ENCODE measurements around the gene SETD2. TPM values are rescaled to one million over a fixed set of nuclear protein-coding genes. Genes with fewer than 3 reads are reported as not detected.

SETD2 gene
- total RNA-seq, 1 donor from 2014 or later: 49.3 TPM

- intact Hi-C loops (cut with micrococcal nuclease): loop anchor here (1.0 kb wide), 3 partner anchors 8 to 39 kb away; partner anchors contain the start of gene NBEAL2
Observed at GRCh38 chr3:46986782-46987310, 177.1 kb downstream of the SETD2 start.

- intact Hi-C loops (cut with micrococcal nuclease): no loop called here
Observed at GRCh38 chr3:46986055-46986730, 177.7 kb downstream of the SETD2 start.

GRCh38 chr3:46985588-46985987, 178.3 kb downstream of the SETD2 start:
- intact Hi-C loops (cut with micrococcal nuclease): no loop called here

GRCh38 chr3:46984591-46985459, 179.1 kb downstream of the SETD2 start:
- intact Hi-C loops (cut with micrococcal nuclease): no loop called here

GRCh38 chr3:46982546-46982945, 181.4 kb downstream of the SETD2 start:
- intact Hi-C loops (cut with micrococcal nuclease): no loop called here

GRCh38 chr3:46981932-46982471, 181.9 kb downstream of the SETD2 start:
- intact Hi-C loops (cut with micrococcal nuclease): no loop called here

- intact Hi-C loops (cut with micrococcal nuclease): loop anchor here (1.0 to 5.0 kb wide), 8 partner anchors 7 to 802 kb away; partner anchors contain the start of genes KIF9, KLHL18, SETD2 and SMARCC1
Observed at GRCh38 chr3:46979958-46980497, 183.9 kb downstream of the SETD2 start.

GRCh38 chr3:46978985-46979944, 184.6 kb downstream of the SETD2 start, which contains the start of gene NBEAL2:
Gene NBEAL2 (plus strand): TSS chr3:46979666. CDS start chr3:46979862, 196 bp downstream.
- intact Hi-C loops (cut with micrococcal nuclease): loop anchor here (1.0 to 5.0 kb wide), 8 partner anchors 8 to 803 kb away; partner anchors contain the start of genes KIF9, KLHL18, SETD2 and SMARCC1

GRCh38 chr3:46978381-46978780, 185.5 kb downstream of the SETD2 start:
- intact Hi-C loops (cut with micrococcal nuclease): loop anchor here (5.0 kb wide), 1 partner anchor 804 kb away; the partner anchor contains the start of gene SMARCC1

GRCh38 chr3:46977811-46978195, 186.1 kb downstream of the SETD2 start:
- intact Hi-C loops (cut with micrococcal nuclease): loop anchor here (2.0 to 5.0 kb wide), 5 partner anchors 49 to 1111 kb away; partner anchors contain the start of genes ELP6, SCAP and SMARCC1

- intact Hi-C loops (cut with micrococcal nuclease): loop anchor here (1.0 to 5.0 kb wide), 8 partner anchors 43 to 1112 kb away; partner anchors contain the start of genes ELP6, SCAP and SMARCC1
Observed at GRCh38 chr3:46976326-46977190, 187.4 kb downstream of the SETD2 start, which contains the start of gene CCDC12. Gene CCDC12 (minus strand): TSS chr3:46976745. CDS start chr3:46976732, 13 bp downstream.

- intact Hi-C loops (cut with micrococcal nuclease): loop anchor here (5.0 kb wide), 1 partner anchor 808 kb away; the partner anchor contains the start of gene SMARCC1
Observed at GRCh38 chr3:46974421-46975171, 189.3 kb downstream of the SETD2 start.

- intact Hi-C loops (cut with micrococcal nuclease): no loop called here
Observed at GRCh38 chr3:46972396-46972795, 191.5 kb downstream of the SETD2 start.

- intact Hi-C loops (cut with micrococcal nuclease): loop anchor here (1.0 kb wide), 1 partner anchor 43 kb away; no protein-coding TSS in a partner anchor
Observed at GRCh38 chr3:46971742-46972141, 192.2 kb downstream of the SETD2 start.

GRCh38 chr3:46971151-46971550, 192.8 kb downstream of the SETD2 start:
- intact Hi-C loops (cut with micrococcal nuclease): loop anchor here (1.0 kb wide), 1 partner anchor 43 kb away; no protein-coding TSS in a partner anchor

GRCh38 chr3:46970391-46971091, 193.4 kb downstream of the SETD2 start:
- intact Hi-C loops (cut with micrococcal nuclease): loop anchor here (1.0 kb wide), 1 partner anchor 42 kb away; no protein-coding TSS in a partner anchor
